ENCODE data around the gene PKP3. TPM values are rescaled to one million over a fixed set of nuclear protein-coding genes. Genes with fewer than 3 reads are reported as not detected.

Gene PKP3
- total RNA-seq, 6 donors from 2014 or later = 33.4 to 86.3 (median 55.2) TPM

DNA sequence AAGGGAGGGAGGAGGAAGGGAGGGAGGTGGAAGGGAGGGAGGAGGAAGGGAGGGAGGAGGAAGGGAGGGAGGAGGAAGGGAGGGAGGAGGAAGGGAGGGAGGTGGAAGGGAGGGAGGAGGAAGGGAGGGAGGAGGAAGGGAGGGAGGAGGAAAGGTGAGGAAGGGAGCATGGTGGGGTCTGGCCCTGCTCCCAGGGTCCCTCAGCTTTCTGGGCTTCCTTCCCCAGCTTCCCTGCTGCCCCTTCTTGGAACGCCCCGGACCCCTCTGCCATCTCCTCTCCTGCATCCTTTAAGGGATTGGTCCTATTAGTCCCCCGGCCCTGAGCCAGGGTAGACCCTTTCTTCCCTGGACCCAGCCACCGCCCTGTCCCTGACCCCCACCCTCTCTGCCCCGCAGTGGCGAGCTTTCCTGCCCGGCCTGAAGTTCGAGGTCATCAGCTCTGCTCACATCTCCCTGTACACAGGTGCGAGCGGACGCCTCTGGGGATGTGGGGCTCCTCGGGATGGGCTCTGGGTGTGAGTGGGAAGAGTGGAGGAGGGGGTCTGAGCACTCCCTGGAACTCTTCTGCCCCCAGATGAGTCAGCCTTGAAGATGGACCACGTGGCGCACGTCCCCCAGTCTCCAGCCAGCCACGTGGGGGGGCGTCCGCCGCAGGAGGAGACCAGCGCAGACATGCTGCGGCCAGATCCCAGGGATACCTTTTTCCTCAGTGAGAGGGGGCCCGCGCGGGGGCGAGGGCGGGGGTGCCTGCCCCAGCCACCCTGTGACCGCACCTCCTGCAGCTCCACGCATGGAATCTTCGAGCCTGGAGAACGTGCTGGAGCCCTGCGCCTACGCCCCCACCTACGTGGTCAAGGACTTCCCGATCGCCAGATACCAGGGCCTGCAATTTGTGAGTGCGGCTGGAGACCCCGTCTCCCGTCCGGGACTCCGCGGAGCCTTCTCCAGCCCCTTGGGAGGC, 18.7 kb upstream of the PKP3 start:
- DNase-seq (peak in 1 of 2 donors; percentile 69), ATAC-seq (ENCODE audit: low FRiP score in 2 of 2) (no peak)
- no peak overlapping the region for H3K27ac ChIP-seq
- peaks cover 0 to 5% (median 1%) of the 10 kb centered on the region in 4 donors for H3K27me3 ChIP-seq
- no peaks in the 10 kb centered on the region for H3K4me1 ChIP-seq
- no peaks in the 10 kb centered on the region for H3K36me3 ChIP-seq
- TF ChIP-seq POLR2A (IDR thresholded peaks at IDR 0.05) (no peak), EP300 (IDR thresholded peaks at IDR 0.05) (no peak), POLR2AphosphoS5 (IDR thresholded peaks at IDR 0.05) (no peak)
- TF ChIP-seq, protein P1, sequence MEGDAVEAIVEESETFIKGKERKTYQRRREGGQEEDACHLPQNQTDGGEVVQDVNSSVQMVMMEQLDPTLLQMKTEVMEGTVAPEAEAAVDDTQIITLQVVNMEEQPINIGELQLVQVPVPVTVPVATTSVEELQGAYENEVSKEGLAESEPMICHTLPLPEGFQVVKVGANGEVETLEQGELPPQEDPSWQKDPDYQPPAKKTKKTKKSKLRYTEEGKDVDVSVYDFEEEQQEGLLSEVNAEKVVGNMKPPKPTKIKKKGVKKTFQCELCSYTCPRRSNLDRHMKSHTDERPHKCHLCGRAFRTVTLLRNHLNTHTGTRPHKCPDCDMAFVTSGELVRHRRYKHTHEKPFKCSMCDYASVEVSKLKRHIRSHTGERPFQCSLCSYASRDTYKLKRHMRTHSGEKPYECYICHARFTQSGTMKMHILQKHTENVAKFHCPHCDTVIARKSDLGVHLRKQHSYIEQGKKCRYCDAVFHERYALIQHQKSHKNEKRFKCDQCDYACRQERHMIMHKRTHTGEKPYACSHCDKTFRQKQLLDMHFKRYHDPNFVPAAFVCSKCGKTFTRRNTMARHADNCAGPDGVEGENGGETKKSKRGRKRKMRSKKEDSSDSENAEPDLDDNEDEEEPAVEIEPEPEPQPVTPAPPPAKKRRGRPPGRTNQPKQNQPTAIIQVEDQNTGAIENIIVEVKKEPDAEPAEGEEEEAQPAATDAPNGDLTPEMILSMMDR (IDR thresholded peaks at IDR 0.05) = no peak
- no peak overlapping the region for H3K4me3 ChIP-seq
- no peaks in the 10 kb centered on the region for H3K9me3 ChIP-seq
- WGBS, 2 donors = 87 to 91% methylated on average over 39 to 41 of the region's 41 CpGs

DNA sequence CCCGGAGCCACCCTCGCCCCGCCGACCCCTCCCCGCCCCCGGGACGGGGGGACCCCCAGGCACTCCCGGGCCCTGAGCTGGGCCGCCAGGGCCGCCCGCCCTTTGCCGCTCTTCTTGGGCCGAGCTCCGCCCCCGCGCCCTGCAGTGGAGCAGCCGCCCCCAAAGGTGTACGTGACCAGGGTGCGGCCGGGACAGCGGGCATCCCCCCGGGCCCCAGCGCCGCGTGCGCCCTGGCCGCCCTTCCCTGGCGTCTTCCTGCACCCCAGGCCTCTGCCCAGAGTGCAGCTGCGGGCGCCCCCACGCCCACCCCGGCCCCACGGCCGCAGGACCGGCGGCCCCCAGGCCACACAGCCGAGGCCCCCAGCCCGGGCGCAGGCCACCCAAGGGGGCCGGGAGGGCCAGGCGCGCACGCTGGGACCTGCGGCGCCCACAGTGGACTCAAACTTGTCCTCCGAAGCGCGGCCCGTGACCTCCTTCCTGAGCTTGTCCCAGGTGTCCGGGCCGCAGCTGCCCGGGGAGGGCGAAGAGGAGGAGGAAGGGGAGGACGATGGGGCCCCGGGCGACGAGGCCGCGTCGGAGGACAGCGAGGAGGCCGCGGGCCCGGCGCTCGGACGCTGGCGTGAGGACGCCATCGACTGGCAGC, 17.4 kb upstream of the PKP3 start:
- H3K4me1 ChIP-seq = no peaks in the 10 kb centered on the region
- H3K27me3 ChIP-seq = no peaks in the 10 kb centered on the region
- no peak overlapping the region for H3K4me3 ChIP-seq
- no peaks in the 10 kb centered on the region for H3K9me3 ChIP-seq
- no peaks in the 10 kb centered on the region for H3K36me3 ChIP-seq
- TF ChIP-seq, protein P1 (IDR thresholded peaks at IDR 0.05) = no peak
- TF ChIP-seq EP300 (IDR thresholded peaks at IDR 0.05) (no peak), POLR2AphosphoS5 (IDR thresholded peaks at IDR 0.05) (no peak), POLR2A (IDR thresholded peaks at IDR 0.05) (no peak)
- ATAC-seq (ENCODE audit: low FRiP score in 2 of 2) = no peak
- H3K27ac ChIP-seq = no peak overlapping the region
- 97% methylated on average over 29 to 37 of the region's 70 CpGs for WGBS, 2 donors
- peak in 1 of 2 donors; percentile 83 for DNase-seq

DNA sequence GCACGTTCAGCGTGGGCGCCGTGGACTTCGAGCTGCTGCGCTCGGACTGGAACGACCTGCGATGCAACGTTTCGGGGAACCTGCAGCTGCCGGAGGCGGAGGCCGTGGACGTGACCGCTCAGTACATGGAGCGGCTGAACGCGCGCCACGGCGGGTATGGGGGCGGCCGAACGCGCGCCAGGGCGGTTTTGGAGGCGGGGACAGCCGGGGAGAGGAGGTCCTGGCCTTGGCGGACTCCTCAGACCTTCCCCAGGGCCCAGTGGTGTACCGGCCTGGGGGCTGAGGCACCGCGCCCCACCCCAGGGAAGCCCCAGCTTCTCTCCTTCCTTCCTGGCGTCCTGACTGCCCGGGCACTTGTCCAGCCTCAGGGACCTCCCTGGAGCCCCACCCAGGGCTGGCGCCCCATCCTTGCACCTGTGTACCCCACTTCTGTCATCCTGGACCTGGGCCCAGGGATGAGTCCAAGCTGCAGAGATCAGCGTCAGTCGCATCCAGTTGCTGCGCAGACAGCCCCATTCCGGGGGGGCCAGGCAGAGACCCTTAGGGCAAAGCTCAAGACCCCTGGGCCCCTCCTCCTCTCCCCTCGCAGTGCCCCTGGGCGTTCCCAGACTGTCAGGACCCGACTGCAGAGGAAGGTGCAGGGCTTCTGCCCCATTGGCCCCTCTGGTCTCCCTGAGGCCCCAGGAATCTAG, 16.7 kb upstream of the PKP3 start:
- Histone ChIP-seq H3K27ac (no peak overlapping the region), H3K9me3 (no peaks in the 10 kb centered on the region), H3K27me3 (no peaks in the 10 kb centered on the region), H3K36me3 (no peaks in the 10 kb centered on the region), H3K4me1 (no peaks in the 10 kb centered on the region), H3K4me3 (no peak overlapping the region)
- 89 to 93% methylated on average over 33 to 39 of the region's 44 CpGs for WGBS, 2 donors
- DNase-seq (no peak), ATAC-seq (ENCODE audit: low FRiP score in 2 of 2) (no peak)
- TF ChIP-seq POLR2A (IDR thresholded peaks at IDR 0.05) = no peak
- TF ChIP-seq POLR2AphosphoS5 (IDR thresholded peaks at IDR 0.05) = no peak

DNA sequence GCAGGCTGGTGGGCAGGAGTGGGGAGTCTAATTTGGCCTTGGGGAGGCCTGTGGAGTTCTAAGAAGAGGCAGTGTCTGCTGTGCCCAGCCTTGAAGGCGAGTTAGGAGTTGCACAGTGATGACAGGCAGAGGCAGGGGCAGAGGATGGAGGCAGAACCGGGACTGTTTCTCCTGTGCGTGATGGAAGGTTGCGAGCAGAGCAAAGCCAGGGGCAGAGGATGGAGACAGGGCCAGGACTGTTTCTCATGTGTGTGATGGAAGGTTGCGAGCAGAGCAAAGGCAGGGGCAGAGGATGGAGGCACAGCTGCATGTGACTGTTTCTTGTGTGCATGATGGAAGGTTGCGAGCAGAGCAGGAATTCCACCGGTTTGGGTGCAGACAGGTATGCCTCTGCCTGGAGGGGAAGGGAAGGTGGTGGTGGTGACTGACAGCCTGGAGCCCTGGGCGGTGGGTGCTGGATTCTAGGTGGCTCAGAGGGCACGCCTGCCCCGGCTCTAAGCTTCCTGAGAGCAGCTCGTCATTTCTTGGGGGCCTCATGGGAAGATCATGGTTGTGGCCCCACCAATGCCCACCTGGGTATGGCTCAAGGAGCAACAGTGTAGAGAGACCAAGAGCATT, 16.0 kb upstream of the PKP3 start:
- H3K9me3 ChIP-seq = no peaks in the 10 kb centered on the region
- no peaks in the 10 kb centered on the region for H3K36me3 ChIP-seq
- no peak for ATAC-seq (ENCODE audit: low FRiP score in 2 of 2)
- TF ChIP-seq POLR2AphosphoS5 (IDR thresholded peaks at IDR 0.05) = no peak
- no peak for TF ChIP-seq POLR2A (IDR thresholded peaks at IDR 0.05)
- TF ChIP-seq, protein P1 (IDR thresholded peaks at IDR 0.05) = no peak
- TF ChIP-seq EP300 (IDR thresholded peaks at IDR 0.05) = no peak
- H3K27ac ChIP-seq = no peak overlapping the region
- H3K27me3 ChIP-seq = no peaks in the 10 kb centered on the region
- WGBS, 2 donors = 87 to 90% methylated on average over 11 of the region's 11 CpGs
- no peaks in the 10 kb centered on the region for H3K4me1 ChIP-seq
- peak in 1 of 2 donors; percentile 31 for DNase-seq
- no peak overlapping the region for H3K4me3 ChIP-seq

All from upper lobe of left lung (tissue), 6 donors.